ENCODE measurements around the gene NGLY1.

The NGLY1 gene

DNA sequence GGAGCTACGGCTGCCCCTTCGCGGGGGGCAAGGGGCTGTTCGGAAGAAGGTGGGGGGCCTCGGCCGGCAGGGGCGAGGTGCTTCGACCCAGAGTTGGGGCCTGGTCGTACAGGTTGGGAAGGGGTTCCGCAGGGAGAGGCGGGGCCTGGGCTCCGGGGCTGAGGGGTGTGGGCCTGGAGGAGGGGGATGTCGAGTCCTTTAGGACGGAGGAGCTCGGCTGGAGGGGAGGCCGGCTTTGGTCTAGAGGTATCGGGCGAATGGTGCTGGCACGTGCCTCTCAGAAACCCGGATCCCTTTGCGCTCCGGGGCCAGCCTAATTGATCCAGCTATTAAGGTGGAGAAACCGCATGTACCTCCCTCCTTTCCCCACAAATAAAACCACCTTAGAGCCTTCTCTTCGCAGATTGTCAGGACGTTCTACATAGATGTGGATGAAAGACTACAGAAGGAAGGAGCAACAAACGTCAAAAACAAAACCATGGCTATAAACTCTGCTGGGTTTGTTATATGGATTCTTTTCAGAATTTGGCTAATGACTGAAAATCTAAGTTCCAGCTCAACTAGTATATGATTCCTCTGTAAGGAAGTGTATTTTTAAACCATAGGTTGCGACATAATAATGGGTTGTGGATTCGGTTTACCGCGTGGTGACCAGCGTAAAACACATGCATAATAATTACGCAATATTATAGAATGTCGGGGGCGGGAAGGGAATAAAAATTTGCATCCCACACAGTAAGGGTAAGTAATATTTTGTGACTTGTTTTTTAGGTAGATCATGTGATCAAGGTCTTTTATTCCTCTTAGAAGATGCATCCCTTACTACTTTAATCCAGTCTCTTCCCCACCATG lies 644 bp upstream of the NGLY1 start:
- no peak for DNase-seq (ENCODE audit: low read depth)

DNA sequence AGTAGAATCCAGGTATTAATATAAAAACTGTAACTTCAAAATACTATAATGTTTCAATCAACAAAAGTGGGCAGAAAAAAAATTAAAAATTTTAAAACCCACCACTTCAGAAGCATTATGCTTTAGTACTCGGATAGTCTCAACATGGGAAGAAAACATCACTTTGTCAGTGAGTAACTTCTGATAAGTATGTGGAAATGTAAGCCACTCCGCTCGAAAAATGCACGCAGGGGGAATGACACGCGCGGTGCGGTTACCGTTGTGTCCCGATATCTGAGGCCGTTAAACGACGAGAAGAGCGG lies 656 bp downstream of the NGLY1 start:
- no peak for DNase-seq (ENCODE audit: low read depth)

GRCh38 chr3:25781758-25782594 lies 1.3 kb downstream of the NGLY1 start:
- no peak for DNase-seq (ENCODE audit: low read depth)

- no peak for DNase-seq (ENCODE audit: low read depth)
These were observed 2.0 kb downstream of the NGLY1 start for GRCh38 chr3:25781145-25781757.

- no peak for DNase-seq (ENCODE audit: low read depth)
These were observed 2.6 kb downstream of the NGLY1 start for GRCh38 chr3:25780618-25781017.

- no peak for DNase-seq (ENCODE audit: low read depth)
These were observed 7.3 kb downstream of the NGLY1 start for GRCh38 chr3:25775936-25776335.

DNA sequence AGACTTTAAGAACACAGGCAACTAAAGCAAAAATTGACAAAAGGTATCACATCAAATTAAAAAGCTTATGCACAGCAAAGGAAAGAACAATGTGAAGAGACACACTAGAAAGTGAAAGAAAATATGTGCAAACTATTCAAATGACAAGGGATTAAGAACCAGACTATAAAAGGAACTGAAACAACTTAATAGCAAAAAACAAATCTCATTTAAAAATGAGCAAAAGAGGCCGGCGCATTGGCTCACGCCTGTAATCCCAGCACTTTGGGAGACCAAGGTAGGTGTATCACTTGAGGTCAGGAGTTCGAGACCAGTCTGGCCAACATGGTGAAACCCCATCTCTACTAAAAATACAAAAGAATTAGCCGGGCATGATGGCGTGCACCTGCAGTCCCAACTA lies 14.4 kb downstream of the NGLY1 start:
- no peak for DNase-seq (ENCODE audit: low read depth)

DNA sequence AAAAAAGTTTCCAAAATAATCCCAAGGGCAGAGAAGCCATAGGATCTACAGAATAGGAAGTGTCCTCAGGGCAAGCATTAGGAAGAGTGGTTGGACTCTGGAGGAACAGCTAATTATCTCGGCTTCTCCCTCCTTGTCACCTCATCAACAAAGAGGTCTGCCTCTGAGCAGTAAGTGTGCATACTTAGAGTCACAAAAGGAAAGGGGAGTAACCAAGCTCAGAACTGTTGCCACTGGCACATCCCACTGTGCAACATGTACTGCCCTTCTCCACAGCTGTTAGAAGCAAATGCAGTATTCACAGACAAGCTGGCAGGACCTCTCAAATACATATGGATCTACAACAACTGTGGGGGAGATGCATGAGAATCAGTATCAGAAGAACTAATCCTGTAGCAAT lies 31.5 kb downstream of the NGLY1 start:
- no peak for DNase-seq (ENCODE audit: low read depth)

DNA sequence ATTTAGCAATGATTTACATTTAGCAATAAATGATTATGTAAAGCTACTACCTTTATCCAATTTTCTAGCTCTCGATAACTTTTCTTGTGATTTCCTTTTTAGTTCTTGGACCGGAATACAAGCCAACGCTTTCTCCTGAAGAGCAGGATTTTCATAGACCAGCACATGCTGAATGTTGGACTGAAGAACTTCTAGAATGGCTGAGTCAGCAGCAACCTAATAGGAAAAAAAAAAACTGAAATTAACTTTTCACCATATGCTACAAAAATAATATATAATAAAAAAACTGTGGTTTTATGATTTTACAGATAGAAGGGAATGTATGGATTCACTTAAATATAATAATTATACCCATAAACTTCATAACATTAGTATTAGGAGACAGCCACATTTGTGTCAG lies 32.2 kb downstream of the NGLY1 start:
- no peak for DNase-seq (ENCODE audit: low read depth)

DNA sequence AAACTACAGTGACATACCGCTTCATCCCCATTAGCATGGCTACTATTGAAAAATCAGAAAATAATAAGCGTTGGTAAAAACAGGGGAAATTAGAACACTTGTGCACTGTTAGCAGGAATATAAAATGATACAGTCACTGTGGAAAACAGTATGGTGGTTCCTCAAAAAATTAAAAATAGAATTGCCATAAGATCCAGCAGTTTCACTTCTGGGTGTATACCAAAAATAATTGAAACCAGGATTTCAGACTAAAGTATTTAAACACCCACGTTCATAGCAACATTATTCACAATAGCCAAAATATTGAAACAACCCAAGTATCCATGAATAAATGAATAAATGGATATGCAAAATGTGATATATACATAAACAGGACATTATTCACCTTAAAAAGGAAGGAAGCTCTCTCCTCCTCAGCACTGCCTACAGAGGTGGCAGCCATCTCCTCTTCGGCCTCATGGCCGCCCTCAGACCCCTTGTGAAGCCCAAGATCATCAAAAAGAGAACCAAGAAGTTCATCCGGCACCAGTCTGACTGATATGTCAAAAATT lies 34.1 kb downstream of the NGLY1 start:
- DNase-seq (ENCODE audit: low read depth), result no peak

- no peak for DNase-seq (ENCODE audit: low read depth)
These were observed 35.1 kb downstream of the NGLY1 start for GRCh38 chr3:25748189-25748588.

GRCh38 chr3:25747033-25747432 lies 36.2 kb downstream of the NGLY1 start:
- no peak for DNase-seq (ENCODE audit: low read depth)

GRCh38 chr3:25744470-25744869 lies 38.8 kb downstream of the NGLY1 start:
- DNase-seq (ENCODE audit: low read depth), result no peak

- DNase-seq (ENCODE audit: low read depth), result no peak
These were observed 55.1 kb downstream of the NGLY1 start for GRCh38 chr3:25728101-25728500.

- no peak for DNase-seq (ENCODE audit: low read depth)
These were observed 55.9 kb downstream of the NGLY1 start for GRCh38 chr3:25727316-25727715.

- DNase-seq (ENCODE audit: low read depth), result no peak
These were observed 57.4 kb downstream of the NGLY1 start for GRCh38 chr3:25725810-25726209.

GRCh38 chr3:25724948-25725645 lies 58.1 kb downstream of the NGLY1 start:
- DNase-seq (ENCODE audit: low read depth), result no peak

DNA sequence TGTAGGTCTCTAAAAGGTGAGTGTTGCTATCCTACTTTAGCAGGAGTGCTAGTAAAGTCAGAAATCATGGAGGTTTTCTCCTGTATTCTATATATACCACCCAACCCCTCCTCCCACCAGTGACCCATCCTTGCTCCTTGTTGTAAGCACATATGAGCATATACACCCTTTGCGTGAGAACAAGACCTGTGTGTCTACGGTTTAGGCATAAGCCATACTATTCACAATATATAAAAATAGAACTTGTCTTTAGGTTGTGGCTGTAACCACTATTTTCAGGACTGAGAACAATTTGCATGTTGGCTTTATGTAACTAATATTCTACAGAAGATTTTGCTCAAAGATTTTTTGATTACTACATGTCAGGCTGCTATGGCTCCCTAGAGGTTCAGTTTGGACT lies 59.4 kb downstream of the NGLY1 start:
- no peak for DNase-seq (ENCODE audit: low read depth)

GRCh38 chr3:25719321-25719720 lies 63.9 kb downstream of the NGLY1 start:
- DNase-seq (ENCODE audit: low read depth), result no peak

DNA sequence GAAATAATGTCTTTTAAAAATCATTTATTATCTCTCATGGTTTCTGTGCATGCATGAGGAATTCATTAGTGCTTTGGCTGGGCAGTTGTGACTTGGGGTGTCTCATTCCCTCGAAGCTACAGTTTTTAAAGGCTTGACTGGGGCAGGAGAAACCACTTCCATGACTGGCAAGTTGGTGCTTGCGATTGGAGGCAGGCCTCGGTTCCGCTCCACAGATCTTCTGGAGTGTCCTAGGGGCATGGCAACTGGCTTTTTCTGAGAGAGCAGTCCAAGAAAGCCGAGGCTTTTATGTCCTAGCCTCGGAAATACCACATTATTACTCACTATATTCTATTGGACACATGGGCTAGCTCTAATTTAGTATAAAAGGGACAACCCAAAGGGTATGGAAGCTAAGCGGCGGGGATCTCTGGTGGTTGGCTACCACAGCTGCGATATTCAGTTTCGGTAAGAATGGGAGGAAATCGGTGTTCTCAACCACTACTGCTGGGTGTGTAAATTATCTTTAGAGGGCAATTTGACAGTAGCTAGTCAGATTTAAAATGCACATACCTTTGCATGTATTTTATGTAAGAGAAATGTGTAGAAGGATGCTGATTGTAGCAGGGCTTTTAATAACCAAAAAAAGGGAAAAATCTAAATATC lies 69.8 kb downstream of the NGLY1 start:
- DNase-seq (ENCODE audit: low read depth), result no peak

GRCh38 chr3:25711090-25711489 lies 72.2 kb downstream of the NGLY1 start:
- no peak for DNase-seq (ENCODE audit: low read depth)

GRCh38 chr3:25708036-25708435 lies 75.2 kb downstream of the NGLY1 start:
- DNase-seq (ENCODE audit: low read depth), result no peak

All from activated gamma-delta T cell treated with anti-CD3 and anti-CD28 coated beads, Interleukin-2, amount 50 U/mL, for 16 hours (primary cell).